H9 (cell line): ENCODE measurements around the gene F10. TPM values are rescaled to one million over a fixed set of nuclear protein-coding genes. Genes with fewer than 3 reads are reported as not detected.

Experiments used
- DNase-seq: peaks from one replicate; pipeline ENCODE4 v3.0.0-alpha.2; 2017
- H2AFZ ChIP-seq: one replicate; pipeline ENCODE4 v1.6.1; 2013; ENCODE audit warnings: mild to moderate bottlenecking, low read length, control low read depth, moderate library complexity
- H2AK5ac ChIP-seq: 2 replicates; pipeline ENCODE4 v1.6.1; 2013; ENCODE audit warnings: low read length, control low read depth, mixed read lengths; ENCODE audit not compliant: insufficient read length
- H2BK120ac ChIP-seq: one replicate; pipeline ENCODE4 v1.6.1; 2013; ENCODE audit warnings: low read depth, mild to moderate bottlenecking, low read length, control low read depth, inconsistent platforms; ENCODE audit not compliant: poor library complexity, severe bottlenecking
- H2BK12ac ChIP-seq: 2 replicates; pipeline ENCODE4 v1.6.1; 2013; ENCODE audit warnings: low read length, control low read depth, mixed read lengths, low read depth; ENCODE audit not compliant: insufficient read length
- H2BK15ac ChIP-seq: 2 replicates; pipeline ENCODE4 v1.6.1; 2013; ENCODE audit warnings: low read depth, low read length, control low read depth
- H2BK20ac ChIP-seq: one replicate; pipeline ENCODE4 v1.6.1; 2013; ENCODE audit warnings: low read depth, mild to moderate bottlenecking, low read length, control low read depth, inconsistent platforms; ENCODE audit not compliant: poor library complexity, severe bottlenecking
- H2BK5ac ChIP-seq: 2 replicates; pipeline ENCODE4 v1.6.1; 2013; ENCODE audit warnings: low read length, control low read depth, mixed read lengths; ENCODE audit not compliant: insufficient read length
- H3K14ac ChIP-seq: 2 replicates; pipeline ENCODE4 v1.6.1; 2013; ENCODE audit warnings: low read length, control low read depth; ENCODE audit not compliant: insufficient read depth
- H3K18ac ChIP-seq: 2 replicates; pipeline ENCODE4 v1.6.1; 2013; ENCODE audit warnings: low read depth, mild to moderate bottlenecking, mixed read lengths, low read length, control low read depth; ENCODE audit not compliant: insufficient read length
- H3K23ac ChIP-seq: 2 replicates; pipeline ENCODE4 v1.6.1; 2013; ENCODE audit warnings: low read length, control low read depth, mixed read lengths, low read depth; ENCODE audit not compliant: insufficient read length
- H3K23me2 ChIP-seq: 2 replicates; pipeline ENCODE4 v1.6.1; 2013; ENCODE audit warnings: low read depth, mild to moderate bottlenecking, mixed read lengths, low read length, control low read depth; ENCODE audit not compliant: insufficient read length, poor library complexity, severe bottlenecking
- H3K27ac ChIP-seq: 2 replicates; pipeline ENCODE4 v1.5.1; 2013; ENCODE audit warnings: low read length, control low read depth, mixed read lengths, low read depth; ENCODE audit not compliant: insufficient read length
- H3K27me3 ChIP-seq: 2 replicates; pipeline ENCODE4 v1.6.1; 2013; ENCODE audit warnings: low read length, control low read depth, inconsistent platforms; ENCODE audit not compliant: insufficient read depth
- H3K4ac ChIP-seq: 2 replicates; pipeline ENCODE4 v1.6.1; 2013; ENCODE audit warnings: low read depth, mild to moderate bottlenecking, control low read depth, inconsistent platforms, low read length, moderate library complexity
- H3K4me1 ChIP-seq: 2 replicates; pipeline ENCODE4 v1.6.1; 2013; ENCODE audit warnings: low read length, control low read depth, inconsistent platforms; ENCODE audit not compliant: insufficient read depth
- H3K4me2 ChIP-seq: 2 replicates; pipeline ENCODE4 v1.6.1; 2013; ENCODE audit warnings: low read length, control low read depth, mixed read lengths; ENCODE audit not compliant: insufficient read length, insufficient read depth
- H3K56ac ChIP-seq: 2 replicates; pipeline ENCODE4 v1.6.1; 2013; ENCODE audit warnings: low read depth, mild to moderate bottlenecking, mixed read lengths, low read length, control low read depth; ENCODE audit not compliant: insufficient read length
- H3K79me1 ChIP-seq: 2 replicates; pipeline ENCODE4 v1.6.1; 2013; ENCODE audit warnings: low read depth, mild to moderate bottlenecking, moderate library complexity, low read length, control low read depth, inconsistent platforms; ENCODE audit not compliant: insufficient read depth, poor library complexity, severe bottlenecking
- H3K79me2 ChIP-seq: 2 replicates; pipeline ENCODE4 v1.6.1; 2013; ENCODE audit warnings: low read length, control low read depth, inconsistent platforms; ENCODE audit not compliant: insufficient read depth
- H3K9ac ChIP-seq: 2 replicates; pipeline ENCODE4 v1.6.1; 2013; ENCODE audit warnings: low read length, control low read depth, mixed read lengths; ENCODE audit not compliant: insufficient read length; ENCODE audit errors: extremely low read depth
- H3K9me3 ChIP-seq: one replicate; pipeline ENCODE4 v1.6.1; 2013; ENCODE audit warnings: low read depth, low read length, inconsistent platforms; ENCODE audit not compliant: control insufficient read depth
- H3T11ph ChIP-seq: one replicate; pipeline ENCODE4 v1.6.1; 2013; ENCODE audit warnings: mild to moderate bottlenecking, low read length, control low read depth, inconsistent platforms
- H4K20me1 ChIP-seq: one replicate; pipeline ENCODE4 v1.6.1; 2013; ENCODE audit not compliant: control insufficient read depth, insufficient read length, insufficient read depth
- H4K5ac ChIP-seq: 2 replicates; pipeline ENCODE4 v1.6.1; 2013; ENCODE audit warnings: low read depth, mild to moderate bottlenecking, mixed read lengths, low read length, control low read depth; ENCODE audit not compliant: insufficient read length
- H4K8ac ChIP-seq: replicated peaks from 2 replicates; pipeline ENCODE4 v1.6.1; 2013; ENCODE audit warnings: low read length, control low read depth, mixed read lengths, low read depth; ENCODE audit not compliant: insufficient read length
- H4K91ac ChIP-seq: 2 replicates; pipeline ENCODE4 v1.6.1; 2013; ENCODE audit warnings: low read depth, mild to moderate bottlenecking, moderate library complexity, mixed read lengths, low read length, control low read depth; ENCODE audit not compliant: insufficient read length
- H3K27ac Mint-ChIP-seq, 3 experiments: 2 replicates in 2 of 3; 3 replicates in 1 of 3; pipeline ENCODE4 v1.8.0; 2020 to 2021; ENCODE audit warnings: mixed read lengths in 3 of 3, mild to moderate bottlenecking in 1 of 3, moderate library complexity in 1 of 3
- H3K27me3 Mint-ChIP-seq: 2 replicates; pipeline ENCODE4 v1.8.0; 2021; ENCODE audit warnings: low read depth, mild to moderate bottlenecking, moderate library complexity, mixed read lengths
- H3K36me3 Mint-ChIP-seq, 3 experiments: 2 replicates in 2 of 3; 3 replicates in 1 of 3; pipeline ENCODE4 v1.8.0; 2020 to 2021; ENCODE audit warnings: low read depth in 3 of 3, mixed read lengths in 3 of 3; ENCODE audit not compliant: insufficient read depth in 1 of 3
- H3K4me1 Mint-ChIP-seq, 2 experiments: 2 replicates each; pipeline ENCODE4 v1.8.0; 2020; ENCODE audit warnings: mixed read lengths in 2 of 2
- H3K4me3 Mint-ChIP-seq, 2 experiments: 2 replicates in 1 of 2; 3 replicates in 1 of 2; pipeline ENCODE4 v1.8.0; 2020 to 2021; ENCODE audit warnings: mild to moderate bottlenecking in 2 of 2, mixed read lengths in 2 of 2, moderate library complexity in 1 of 2
- H3K9me3 Mint-ChIP-seq, 2 experiments: 2 replicates in 1 of 2; 3 replicates in 1 of 2; pipeline ENCODE4 v1.8.0; 2020; ENCODE audit warnings: mild to moderate bottlenecking in 2 of 2, mixed read lengths in 2 of 2, moderate library complexity in 1 of 2
- CTCF ChIP-seq: fragments of 200-600 bp; sonication (generic); conservative IDR thresholded peaks from 3 replicates; pipeline ENCODE4 v1.8.0; 2021; ENCODE audit warnings: antibody characterized with exemption, mild to moderate bottlenecking
- WGBS: extraction: QIAGEN DNeasy Blood & Tissue Kit; methylation state at CpG from one replicate; pipeline ENCODE4 v1.1.7; 2013; ENCODE audit warnings: missing lambda C conversion rate, low lambda C conversion rate, mixed read lengths; ENCODE audit not compliant: insufficient read length; ENCODE audit errors: extremely low coverage; 5-methylcytosine and 5-hydroxymethylcytosine counted together
- total RNA-seq: library from RNA; stranded (reverse); gene quantifications from 2 replicates; pipeline ENCODE4 v1.2.1, GENCODE V29; 2021

Gene F10
- total RNA-seq, 1 experiment from 2014 or later = 1.7 TPM

- Histone ChIP-seq H2BK5ac (no peak overlapping the region), H3K9me3 (no peaks in the 10 kb centered on the region), H3K4me2 (no peak overlapping the region), H3K23me2 (no peaks in the 10 kb centered on the region), H3K79me1 (no peaks in the 10 kb centered on the region), H3K23ac (no peak overlapping the region), H4K5ac (no peak overlapping the region), H3K27me3 (no peaks in the 10 kb centered on the region), H4K20me1 (no peaks in the 10 kb centered on the region), H2BK12ac (no peak overlapping the region), H2BK15ac (no peak overlapping the region), H4K8ac (no peak overlapping the region), H2BK120ac (no peak overlapping the region), H2AK5ac (no peak overlapping the region), H3K18ac (no peak overlapping the region), H4K91ac (no peak overlapping the region), H3K4me1 (no peaks in the 10 kb centered on the region; the same call in 1 of the 2 replicates), H3K4ac (no peak overlapping the region), H3K14ac (no peak overlapping the region), H3K27ac (no peak overlapping the region), H2AFZ (no peak overlapping the region), H3K79me2 (no peaks in the 10 kb centered on the region), H2BK20ac (no peak overlapping the region), H3T11ph (no peak overlapping the region), H3K56ac (no peak overlapping the region), H3K9ac (no peak overlapping the region)
- WGBS = no CpG with 5 or more reads among the region's 19 CpGs
- Mint-ChIP-seq H3K27ac (no peak overlapping the region), H3K27me3 (peaks cover 24% of the 10 kb centered on the region), H3K4me1 (peaks cover 15 to 26% of the 10 kb centered on the region in 2 experiments), H3K9me3 (no peaks in the 10 kb centered on the region), H3K4me3 (no peak overlapping the region), H3K36me3 (no peaks in the 10 kb centered on the region)
- TF ChIP-seq CTCF = no peak
- no peak for DNase-seq
These were observed 1.8 kb downstream of the F10 start for GRCh38 chr13:113124211-113124970.
